Measurements from ENCODE around the gene RSPH1. TPM values are rescaled to one million over a fixed set of nuclear protein-coding genes. Genes with fewer than 3 reads are reported as not detected.

The RSPH1 gene
- total and polyA plus RNA-seq, 7 donors = 0.08 to 0.29 TPM; not detected in 5

DNA sequence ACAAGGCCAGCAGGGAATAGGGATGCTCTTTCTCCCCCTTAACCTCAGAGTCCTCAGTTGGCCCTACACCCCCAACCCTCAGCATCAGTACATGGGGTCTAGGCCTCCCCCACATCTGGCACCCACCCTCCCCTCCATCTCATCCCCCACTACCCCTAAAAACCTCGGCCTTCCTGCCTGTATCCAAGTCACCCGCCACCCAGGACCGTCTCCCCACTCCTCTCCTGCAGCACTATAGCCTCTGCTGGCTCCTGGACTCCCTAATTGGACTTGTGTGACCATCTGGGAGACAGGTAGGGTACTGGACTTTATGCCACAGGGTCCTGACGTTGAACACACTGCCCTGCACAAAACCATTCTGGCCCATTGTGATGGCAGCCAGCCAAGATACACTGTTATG lies 6.0 kb downstream of the RSPH1 start:
- WGBS, 3 donors = 75 to 81% (median 79%) methylated on average over 4 of the region's 4 CpGs
- Histone ChIP-seq H3K4me3 (no peak overlapping the region), H3K27me3 (ENCODE audit: insufficient read depth in 3 of 3, low read length in 2 of 3) (peaks cover 0 to 6% (median 0%) of the 10 kb centered on the region in 3 donors), H3K27ac (no peak overlapping the region), H3K4me1 (no peaks in the 10 kb centered on the region), H3K36me3 (ENCODE audit: insufficient read depth in 1 of 2, low read depth in 1 of 2) (no peaks in the 10 kb centered on the region), H3K9me3 (no peaks in the 10 kb centered on the region)
- DNase-seq (no peak), ATAC-seq (no peak)
- intact Hi-C loops (cut with DNase I) = no loop called here
- TF ChIP-seq, protein P1, sequence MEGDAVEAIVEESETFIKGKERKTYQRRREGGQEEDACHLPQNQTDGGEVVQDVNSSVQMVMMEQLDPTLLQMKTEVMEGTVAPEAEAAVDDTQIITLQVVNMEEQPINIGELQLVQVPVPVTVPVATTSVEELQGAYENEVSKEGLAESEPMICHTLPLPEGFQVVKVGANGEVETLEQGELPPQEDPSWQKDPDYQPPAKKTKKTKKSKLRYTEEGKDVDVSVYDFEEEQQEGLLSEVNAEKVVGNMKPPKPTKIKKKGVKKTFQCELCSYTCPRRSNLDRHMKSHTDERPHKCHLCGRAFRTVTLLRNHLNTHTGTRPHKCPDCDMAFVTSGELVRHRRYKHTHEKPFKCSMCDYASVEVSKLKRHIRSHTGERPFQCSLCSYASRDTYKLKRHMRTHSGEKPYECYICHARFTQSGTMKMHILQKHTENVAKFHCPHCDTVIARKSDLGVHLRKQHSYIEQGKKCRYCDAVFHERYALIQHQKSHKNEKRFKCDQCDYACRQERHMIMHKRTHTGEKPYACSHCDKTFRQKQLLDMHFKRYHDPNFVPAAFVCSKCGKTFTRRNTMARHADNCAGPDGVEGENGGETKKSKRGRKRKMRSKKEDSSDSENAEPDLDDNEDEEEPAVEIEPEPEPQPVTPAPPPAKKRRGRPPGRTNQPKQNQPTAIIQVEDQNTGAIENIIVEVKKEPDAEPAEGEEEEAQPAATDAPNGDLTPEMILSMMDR (IDR thresholded peaks at IDR 0.05) = no peak

DNA sequence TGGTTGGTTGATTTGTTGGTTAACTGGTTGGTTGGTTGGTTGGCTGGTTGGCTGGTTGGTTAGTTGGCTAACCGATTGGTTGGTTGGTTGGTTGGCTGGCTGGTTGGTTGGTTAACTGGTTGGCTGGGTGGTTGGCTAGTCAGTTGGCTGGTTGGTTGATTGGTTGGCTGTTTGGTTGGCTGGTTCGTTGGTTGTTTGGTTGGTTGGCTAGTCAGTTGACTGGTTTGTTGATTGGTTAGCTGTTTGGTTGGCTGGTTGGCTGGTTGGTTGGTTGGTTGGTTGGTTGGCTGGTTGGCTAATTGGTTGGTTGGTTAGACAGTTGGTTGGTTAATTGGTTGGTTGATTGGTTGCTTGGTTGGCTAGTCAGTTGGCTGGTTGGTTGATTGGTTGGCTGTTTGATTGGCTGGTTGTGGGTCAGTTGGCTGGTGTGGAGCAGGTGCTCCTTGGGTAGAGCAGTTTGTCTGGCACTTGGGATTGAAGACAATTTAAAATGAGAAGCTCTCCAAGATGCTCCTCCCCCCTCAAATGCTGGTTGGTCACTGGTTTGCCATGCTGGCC lies 6.9 kb downstream of the RSPH1 start:
- TF ChIP-seq, protein P1 (IDR thresholded peaks at IDR 0.05) = no peak
- Histone ChIP-seq H3K4me1 (no peaks in the 10 kb centered on the region), H3K27me3 (ENCODE audit: insufficient read depth in 3 of 3, low read length in 2 of 3) (peaks cover 0 to 6% (median 0%) of the 10 kb centered on the region in 3 donors), H3K27ac (no peak overlapping the region), H3K9me3 (no peaks in the 10 kb centered on the region), H3K36me3 (ENCODE audit: insufficient read depth in 1 of 2, low read depth in 1 of 2) (no peaks in the 10 kb centered on the region), H3K4me3 (no peak overlapping the region)
- DNase-seq = no peak
- no peak for ATAC-seq
- WGBS, 3 donors = 59 to 86% (median 76%) methylated on average over 2 of the region's 2 CpGs
- intact Hi-C loops (cut with DNase I) = no loop called here

DNA sequence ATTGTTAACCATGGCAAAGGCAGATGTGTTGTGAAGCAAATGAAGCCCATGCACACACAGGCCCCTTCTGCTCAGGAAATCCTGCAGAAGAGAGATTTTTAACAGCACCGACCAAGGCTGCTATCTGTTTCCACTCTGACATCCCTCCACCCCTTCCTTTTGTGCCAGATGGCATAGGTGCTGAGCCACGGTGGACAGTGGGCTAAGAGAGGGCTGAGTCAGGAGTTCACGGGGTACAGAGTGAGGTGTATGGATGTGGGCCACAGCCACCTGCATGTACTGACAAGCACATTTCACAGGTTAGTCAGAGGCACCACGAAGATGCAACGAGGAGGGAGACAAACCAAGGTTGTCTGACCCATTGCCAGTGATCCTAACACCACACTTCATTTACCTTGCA lies 9.5 kb downstream of the RSPH1 start:
- Histone ChIP-seq H3K27ac (no peak overlapping the region), H3K27me3 (ENCODE audit: insufficient read depth in 3 of 3, low read length in 2 of 3) (peaks cover 0 to 6% (median 0%) of the 10 kb centered on the region in 3 donors), H3K4me3 (no peak overlapping the region), H3K36me3 (ENCODE audit: insufficient read depth in 1 of 2, low read depth in 1 of 2) (no peaks in the 10 kb centered on the region), H3K4me1 (no peaks in the 10 kb centered on the region), H3K9me3 (no peaks in the 10 kb centered on the region)
- no peak for ATAC-seq
- intact Hi-C loops (cut with DNase I) = no loop called here
- no peak for DNase-seq
- 58 to 66% (median 62%) methylated on average over 5 of the region's 5 CpGs for WGBS, 3 donors
- TF ChIP-seq, protein P1 (IDR thresholded peaks at IDR 0.05) = no peak

DNA sequence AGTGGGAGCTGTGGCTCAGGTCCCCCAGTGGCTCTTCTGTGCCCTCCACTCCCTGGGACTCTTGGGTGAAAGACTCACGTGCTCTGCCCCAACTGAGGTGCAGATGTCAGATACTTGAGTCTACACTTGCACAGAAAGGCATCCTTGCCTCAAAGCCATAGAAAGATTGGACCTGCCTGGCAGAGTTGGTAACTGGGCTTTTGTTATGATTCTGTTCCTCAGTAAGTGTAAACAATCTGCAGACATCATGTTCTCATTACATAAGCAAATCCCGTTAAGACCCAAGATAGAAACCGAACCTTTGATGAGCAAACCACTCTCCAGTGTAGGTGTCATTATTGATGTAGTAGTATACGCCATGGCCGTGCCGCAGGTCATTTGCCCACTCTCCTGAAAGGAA lies 10.0 kb downstream of the RSPH1 start:
- Histone ChIP-seq H3K4me3 (no peak overlapping the region), H3K9me3 (no peaks in the 10 kb centered on the region), H3K27me3 (ENCODE audit: insufficient read depth in 3 of 3, low read length in 2 of 3) (peaks cover 0 to 6% (median 0%) of the 10 kb centered on the region in 3 donors), H3K27ac (no peak overlapping the region), H3K4me1 (no peaks in the 10 kb centered on the region), H3K36me3 (ENCODE audit: insufficient read depth in 1 of 2, low read depth in 1 of 2) (no peaks in the 10 kb centered on the region)
- TF ChIP-seq, protein P1 (IDR thresholded peaks at IDR 0.05) = no peak
- intact Hi-C loops (cut with DNase I) = no loop called here
- DNase-seq = no peak
- ATAC-seq = no peak
- 87 to 91% (median 91%) methylated on average over 6 of the region's 6 CpGs for WGBS, 3 donors

DNA sequence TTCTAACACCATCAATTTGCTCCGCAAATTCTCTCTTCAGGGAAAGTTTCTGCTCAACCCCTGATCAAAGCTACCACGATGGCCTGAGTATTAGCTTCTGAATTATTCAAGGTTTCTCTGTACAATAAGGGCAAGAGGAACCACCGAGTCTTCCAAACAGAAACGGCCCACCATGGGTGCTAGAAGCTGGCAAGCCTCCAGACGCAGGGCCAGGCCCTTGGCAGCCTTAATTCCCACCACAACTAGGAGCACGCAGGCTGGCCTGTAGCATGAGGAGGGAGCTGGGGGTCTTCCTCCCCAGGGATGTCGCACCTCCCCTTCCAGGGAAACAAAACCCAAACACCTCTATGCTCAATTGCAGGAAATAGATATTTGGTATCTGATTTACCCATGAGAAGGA lies 11.1 kb downstream of the RSPH1 start:
- intact Hi-C loops (cut with DNase I) = no loop called here
- no peak for ATAC-seq

More for the DNA sequence above, 11.1 kb downstream of the RSPH1 start:
- H3K36me3 ChIP-seq (ENCODE audit: insufficient read depth in 1 of 2, low read depth in 1 of 2) = no peaks in the 10 kb centered on the region
- H3K4me1 ChIP-seq = no peaks in the 10 kb centered on the region
- H3K27me3 ChIP-seq (ENCODE audit: insufficient read depth in 3 of 3, low read length in 2 of 3) = peaks cover 0 to 6% (median 0%) of the 10 kb centered on the region in 3 donors
- no peaks in the 10 kb centered on the region for H3K9me3 ChIP-seq
- TF ChIP-seq, protein P1 (IDR thresholded peaks at IDR 0.05) = no peak
- no peak overlapping the region for H3K27ac ChIP-seq
- no peak overlapping the region for H3K4me3 ChIP-seq
- DNase-seq = no peak
- WGBS, 3 donors = 74 to 88% (median 84%) methylated on average over 7 of the region's 7 CpGs
